Natural killer cell (primary cell): ENCODE data around the gene NDST1. TPM values are rescaled to one million over a fixed set of nuclear protein-coding genes. Genes with fewer than 3 reads are reported as not detected.

ENCODE experiments used
- ATAC-seq, 3 donors: fragments of 150-1000 bp in 2 of 3; fragments of 200-7000 bp in 1 of 3; cut with Tn5 transposase; 1 replicate in 1 of 3; 2 replicates in 2 of 3; pipeline ENCODE4 v1.10.0; 2021; ENCODE audit warnings: mild to moderate bottlenecking in 2 of 3, moderate library complexity in 2 of 3
- DNase-seq, 2 donors: peaks; one replicate each; pipeline versions ENCODE4 v3.0.0 to v3.0.0-alpha.2; 2013 to 2021; ENCODE audit warnings: mixed read lengths in 1 of 2
- H3K27ac ChIP-seq: one replicate; pipeline ENCODE4 v1.5.1; 2013; ENCODE audit warnings: mild to moderate bottlenecking, low read length
- H3K27me3 ChIP-seq: one replicate; pipeline ENCODE4 v1.6.1; 2013; ENCODE audit warnings: low read length; ENCODE audit not compliant: control insufficient read depth, insufficient read depth
- H3K36me3 ChIP-seq: one replicate; pipeline ENCODE4 v1.6.1; 2013; ENCODE audit warnings: low read length; ENCODE audit not compliant: control insufficient read depth, insufficient read depth
- H3K4me1 ChIP-seq: one replicate; pipeline ENCODE4 v1.6.1; 2013; ENCODE audit warnings: low read length; ENCODE audit not compliant: control insufficient read depth, insufficient read depth
- H3K4me3 ChIP-seq: one replicate; pipeline ENCODE4 v1.5.1; 2013; ENCODE audit warnings: low read length
- H3K9me3 ChIP-seq: one replicate; pipeline ENCODE4 v1.6.1; 2013; ENCODE audit warnings: low read length; ENCODE audit not compliant: control insufficient read depth, insufficient read depth
- H3K27ac Mint-ChIP-seq, 2 donors: one replicate each; pipeline ENCODE4 v1.8.0; 2022; ENCODE audit warnings: mild to moderate bottlenecking in 2 of 2, mixed read lengths in 2 of 2, moderate library complexity in 1 of 2
- H3K27me3 Mint-ChIP-seq, 2 donors: one replicate each; pipeline ENCODE4 v1.8.0; 2022; ENCODE audit warnings: low read depth in 2 of 2, mixed read lengths in 2 of 2
- H3K36me3 Mint-ChIP-seq: one replicate; pipeline ENCODE4 v1.8.0; 2022; ENCODE audit warnings: mixed read lengths
- H3K4me1 Mint-ChIP-seq, 2 donors: one replicate each; pipeline ENCODE4 v1.8.0; 2022; ENCODE audit warnings: mixed read lengths in 2 of 2
- H3K4me3 Mint-ChIP-seq: one replicate; pipeline ENCODE4 v1.8.0; 2022; ENCODE audit warnings: mild to moderate bottlenecking, moderate library complexity, mixed read lengths
- H3K9me3 Mint-ChIP-seq, 2 donors: one replicate each; pipeline ENCODE4 v1.8.0; 2022; ENCODE audit warnings: mixed read lengths in 2 of 2
- WGBS: methylation state at CpG from one replicate; pipeline ENCODE4 v1.1.7; 2013; ENCODE audit warnings: missing lambda C conversion rate; ENCODE audit not compliant: insufficient coverage; 5-methylcytosine and 5-hydroxymethylcytosine counted together
- intact Hi-C: fragments of 100-400 bp; cut with micrococcal nuclease; formaldehyde crosslinking; loops from one replicate; pipeline ENCODE4 v1.14.2; 2022
- total RNA-seq, 4 donors: library from RNA; stranded (reverse); fragments of 120-200 nt in 1 of 4; gene quantifications; one replicate each; pipeline versions ENCODE4 v1.2.3 to v1.2.4, GENCODE V29; 2013 to 2022
- TF ChIP-seq, protein P1 (sequence below): fragments of 200-600 bp; IDR thresholded peaks from one replicate; pipeline ENCODE4 v1.8.0; 2022; ENCODE audit warnings: antibody characterized with exemption

Gene NDST1
- total RNA-seq, 3 donors from 2014 or later (not counting 1 experiment from before 2014, with no cell fraction given), result 2.8 to 12.3 (median 4.3) TPM

DNA sequence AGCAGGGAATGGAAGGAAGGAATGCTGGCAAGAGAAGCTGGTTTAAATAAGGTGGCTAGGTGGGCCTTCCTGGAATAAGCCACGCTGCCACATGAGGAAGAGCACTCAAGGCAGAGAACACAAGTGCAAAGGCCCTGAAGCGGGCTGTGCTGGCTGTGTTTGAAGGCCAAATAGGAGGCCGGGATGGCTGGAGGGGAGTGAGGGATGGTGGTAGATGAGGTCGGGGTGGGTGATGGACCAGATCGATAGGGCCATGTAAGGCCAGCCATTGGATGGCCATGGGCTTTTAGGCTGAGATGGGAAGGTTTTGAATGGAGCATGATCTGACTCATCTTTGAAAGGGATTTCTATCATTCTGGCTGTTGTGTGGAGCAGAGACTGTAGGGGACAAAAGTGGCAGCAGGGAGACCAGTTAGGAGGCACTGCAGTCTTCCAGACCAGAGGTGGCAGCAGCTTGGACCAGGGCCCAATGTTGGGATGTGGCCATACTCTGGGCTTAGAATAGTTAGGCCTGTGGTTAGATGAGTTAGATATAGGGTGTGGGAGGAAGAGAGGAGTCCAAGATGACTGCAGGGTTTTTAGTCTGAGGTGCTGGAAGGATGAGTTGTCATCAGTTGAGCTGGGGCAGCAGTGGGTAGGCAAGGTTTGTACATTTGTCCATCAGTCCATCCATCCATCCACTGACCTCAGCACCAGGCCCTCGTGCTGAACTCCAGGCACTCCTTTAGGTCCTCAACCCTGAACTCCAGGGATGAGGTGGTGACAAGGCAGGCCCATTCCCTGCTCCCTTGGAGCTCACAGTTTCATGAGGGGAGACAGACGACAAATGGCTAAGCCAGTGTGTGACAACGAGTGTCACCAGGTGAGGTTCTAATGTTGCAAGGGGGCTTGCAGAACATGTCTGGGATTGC is 30.3 kb downstream of the NDST1 start:
- no peaks in the 10 kb centered on the region for H3K27me3 ChIP-seq
- no peak for ATAC-seq
- Mint-ChIP-seq H3K9me3 (no peaks in the 10 kb centered on the region), H3K36me3 (no peaks in the 10 kb centered on the region), H3K4me1 (no peaks in the 10 kb centered on the region), H3K27ac (no peak overlapping the region), H3K27me3 (no peaks in the 10 kb centered on the region), H3K4me3 (no peak overlapping the region)
- 86% methylated on average over 8 of the region's 8 CpGs for WGBS
- intact Hi-C loops, result no loop called here
- no peak overlapping the region for H3K4me3 ChIP-seq
- TF ChIP-seq, protein P1, sequence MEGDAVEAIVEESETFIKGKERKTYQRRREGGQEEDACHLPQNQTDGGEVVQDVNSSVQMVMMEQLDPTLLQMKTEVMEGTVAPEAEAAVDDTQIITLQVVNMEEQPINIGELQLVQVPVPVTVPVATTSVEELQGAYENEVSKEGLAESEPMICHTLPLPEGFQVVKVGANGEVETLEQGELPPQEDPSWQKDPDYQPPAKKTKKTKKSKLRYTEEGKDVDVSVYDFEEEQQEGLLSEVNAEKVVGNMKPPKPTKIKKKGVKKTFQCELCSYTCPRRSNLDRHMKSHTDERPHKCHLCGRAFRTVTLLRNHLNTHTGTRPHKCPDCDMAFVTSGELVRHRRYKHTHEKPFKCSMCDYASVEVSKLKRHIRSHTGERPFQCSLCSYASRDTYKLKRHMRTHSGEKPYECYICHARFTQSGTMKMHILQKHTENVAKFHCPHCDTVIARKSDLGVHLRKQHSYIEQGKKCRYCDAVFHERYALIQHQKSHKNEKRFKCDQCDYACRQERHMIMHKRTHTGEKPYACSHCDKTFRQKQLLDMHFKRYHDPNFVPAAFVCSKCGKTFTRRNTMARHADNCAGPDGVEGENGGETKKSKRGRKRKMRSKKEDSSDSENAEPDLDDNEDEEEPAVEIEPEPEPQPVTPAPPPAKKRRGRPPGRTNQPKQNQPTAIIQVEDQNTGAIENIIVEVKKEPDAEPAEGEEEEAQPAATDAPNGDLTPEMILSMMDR, result no peak
- no peak for DNase-seq
- no peaks in the 10 kb centered on the region for H3K4me1 ChIP-seq
- H3K9me3 ChIP-seq, result no peaks in the 10 kb centered on the region
- no peak overlapping the region for H3K27ac ChIP-seq
- no peaks in the 10 kb centered on the region for H3K36me3 ChIP-seq

DNA sequence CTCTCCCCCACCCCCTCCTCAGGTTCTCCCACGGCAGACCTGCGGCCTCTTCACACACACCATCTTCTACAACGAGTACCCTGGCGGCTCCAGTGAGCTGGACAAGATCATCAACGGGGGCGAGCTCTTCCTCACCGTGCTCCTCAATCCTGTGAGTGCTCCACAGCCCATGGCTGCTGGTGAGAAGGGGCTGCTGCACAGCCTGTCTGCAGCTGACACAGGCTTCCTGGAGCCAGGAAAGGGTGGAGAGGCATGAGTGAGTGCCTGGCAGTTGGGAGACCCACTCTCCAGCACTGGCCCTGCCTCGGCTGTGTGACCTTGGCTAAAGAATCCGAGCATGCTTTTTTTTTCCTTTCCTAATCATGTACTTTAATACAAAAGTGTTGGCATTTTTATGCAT is 31.3 kb downstream of the NDST1 start:
- H3K36me3 ChIP-seq, result no peaks in the 10 kb centered on the region
- no peaks in the 10 kb centered on the region for H3K4me1 ChIP-seq
- Mint-ChIP-seq H3K27ac (no peak overlapping the region), H3K9me3 (no peaks in the 10 kb centered on the region), H3K36me3 (no peaks in the 10 kb centered on the region), H3K27me3 (no peaks in the 10 kb centered on the region), H3K4me3 (no peak overlapping the region), H3K4me1 (no peaks in the 10 kb centered on the region)
- WGBS, result 93% methylated on average over 9 of the region's 9 CpGs
- DNase-seq, result no peak
- H3K27ac ChIP-seq, result no peak overlapping the region
- H3K4me3 ChIP-seq, result no peak overlapping the region
- TF ChIP-seq, protein P1, result no peak
- H3K27me3 ChIP-seq, result no peaks in the 10 kb centered on the region
- no peaks in the 10 kb centered on the region for H3K9me3 ChIP-seq
- ATAC-seq, result no peak
- intact Hi-C loops, result no loop called here

DNA sequence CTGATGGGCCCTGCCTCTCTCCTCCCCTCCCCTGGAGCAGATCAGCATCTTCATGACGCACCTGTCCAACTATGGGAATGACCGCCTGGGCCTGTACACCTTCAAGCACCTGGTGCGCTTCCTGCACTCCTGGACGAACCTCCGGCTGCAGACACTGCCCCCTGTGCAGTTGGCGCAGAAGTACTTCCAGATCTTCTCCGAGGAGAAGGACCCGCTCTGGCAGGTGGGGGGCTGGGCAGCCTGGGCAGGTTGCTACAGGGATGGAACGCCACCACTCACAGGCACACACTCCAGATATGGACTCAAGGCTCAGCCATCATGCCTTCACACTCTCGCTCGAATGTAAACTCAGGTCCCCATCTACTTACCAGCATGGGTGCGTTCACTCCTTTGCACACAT is 32.1 kb downstream of the NDST1 start:
- no peak overlapping the region for H3K27ac ChIP-seq
- WGBS, result 88% methylated on average over 12 of the region's 12 CpGs
- H3K9me3 ChIP-seq, result no peaks in the 10 kb centered on the region
- no peaks in the 10 kb centered on the region for H3K4me1 ChIP-seq
- intact Hi-C loops, result no loop called here
- no peaks in the 10 kb centered on the region for H3K27me3 Mint-ChIP-seq
- no peaks in the 10 kb centered on the region for H3K4me1 Mint-ChIP-seq
- no peaks in the 10 kb centered on the region for H3K36me3 ChIP-seq
- no peak for ATAC-seq
- TF ChIP-seq, protein P1, result no peak
- no peaks in the 10 kb centered on the region for H3K36me3 Mint-ChIP-seq
- no peaks in the 10 kb centered on the region for H3K9me3 Mint-ChIP-seq
- no peak overlapping the region for H3K27ac Mint-ChIP-seq
- no peaks in the 10 kb centered on the region for H3K27me3 ChIP-seq
- no peak overlapping the region for H3K4me3 Mint-ChIP-seq
- no peak overlapping the region for H3K4me3 ChIP-seq
- DNase-seq, result no peak
